H1 (cell line): ENCODE data around the gene JAKMIP2. TPM values are rescaled to one million over a fixed set of nuclear protein-coding genes. Genes with fewer than 3 reads are reported as not detected.
A peak's percentile ranks its signal among the peaks of the same experiment; 100 is the strongest.

Experiments used
- CTCF ChIA-PET: fragments of 300-600 bp; sonication (Branson Sonifier 250); formaldehyde crosslinking; loops from one replicate; lab custom pipeline; 2021; ENCODE audit not compliant: partially characterized antibody; lab: Charles Lee
- POLR2A ChIA-PET: fragments of 300-600 bp; sonication (Branson Sonifier 250); formaldehyde crosslinking; loops from one replicate; lab custom pipeline; 2021; ENCODE audit warnings: inconsistent platforms; ENCODE audit not compliant: partially characterized antibody; lab: Charles Lee
- DNase-seq, 2 experiments: peaks; one replicate each; pipeline versions ENCODE4 v3.0.0 to v3.0.0-alpha.2; 2010 to 2022; ENCODE audit warnings: low spot score in 2 of 2, low read depth in 1 of 2, mixed read lengths in 1 of 2
- FAIRE-seq: peaks from 2 replicates; lab custom pipeline; 2011; peaks lifted over from hg19 to GRCh38; lab: Jason Lieb, UNC
- H2AFZ ChIP-seq: 2 replicates; pipeline ENCODE4 v1.8.1; 2012; ENCODE audit warnings: low read length, inconsistent platforms
- H2AK5ac ChIP-seq: 2 replicates; pipeline ENCODE4 v1.6.1; 2013; ENCODE audit warnings: low read depth, low read length
- H2BK120ac ChIP-seq: replicated peaks from 2 replicates; pipeline ENCODE3; 2013; ENCODE audit warnings: low read depth, low read length, inconsistent platforms
- H2BK12ac ChIP-seq: 2 replicates; pipeline ENCODE4 v1.6.1; 2013; ENCODE audit warnings: low read depth, low read length
- H2BK15ac ChIP-seq: 2 replicates; pipeline ENCODE4 v1.6.1; 2013; ENCODE audit warnings: low read length
- H2BK20ac ChIP-seq: 2 replicates; pipeline ENCODE4 v1.6.1; 2013; ENCODE audit warnings: low read length
- H2BK5ac ChIP-seq: 2 replicates; pipeline ENCODE4 v1.6.1; 2013; ENCODE audit warnings: low read depth, low read length
- H3K14ac ChIP-seq: 2 replicates; pipeline ENCODE4 v1.6.1; 2013; ENCODE audit warnings: inconsistent platforms; ENCODE audit not compliant: insufficient read length
- H3K18ac ChIP-seq: 2 replicates; pipeline ENCODE4 v1.6.1; 2013; ENCODE audit warnings: low read length; ENCODE audit errors: extremely low read depth
- H3K23ac ChIP-seq: 2 replicates; pipeline ENCODE4 v1.6.1; 2013; ENCODE audit warnings: inconsistent platforms; ENCODE audit not compliant: insufficient read length
- H3K23me2 ChIP-seq: 2 replicates; pipeline ENCODE4 v1.6.1; 2013; ENCODE audit warnings: low read depth, low read length
- H3K27ac ChIP-seq: 2 replicates; pipeline ENCODE4 v1.6.1; 2011; ENCODE audit warnings: low read depth, low read length, inconsistent platforms
- H3K27me3 ChIP-seq, 4 experiments: replicated peaks in 1 of 4; 1 replicate in 1 of 4; 2 replicates in 3 of 4; pipeline versions ENCODE4 v1.6.1 to v1.8.1; 2011 to 2013; ENCODE audit warnings: low read length in 3 of 4, mild to moderate bottlenecking in 3 of 4, inconsistent platforms in 2 of 4, mixed read lengths in 2 of 4, moderate library complexity in 1 of 4; ENCODE audit not compliant: control insufficient read depth in 3 of 4, insufficient read depth in 3 of 4; ENCODE audit errors: extremely low read depth in 1 of 4
- H3K36me3 ChIP-seq, 4 experiments: 2 replicates each; pipeline versions ENCODE4 v1.6.1 to v1.8.1; 2011 to 2013; ENCODE audit warnings: mild to moderate bottlenecking in 4 of 4, low read length in 3 of 4, moderate library complexity in 2 of 4, control low read depth in 1 of 4, inconsistent platforms in 1 of 4; ENCODE audit not compliant: insufficient read depth in 4 of 4, control insufficient read depth in 2 of 4
- H3K4ac ChIP-seq: replicated peaks from 2 replicates; pipeline ENCODE3; 2013; ENCODE audit warnings: low read length, low read depth, mixed read lengths, inconsistent platforms; ENCODE audit not compliant: insufficient read length
- H3K4me1 ChIP-seq, 4 experiments: replicated peaks in 1 of 4; 1 replicate in 1 of 4; 2 replicates in 3 of 4; pipeline versions ENCODE4 v1.6.1 to v1.8.1; 2011 to 2013; ENCODE audit warnings: low read length in 3 of 4, inconsistent platforms in 2 of 4, mixed read lengths in 1 of 4; ENCODE audit not compliant: insufficient read depth in 4 of 4, control insufficient read depth in 3 of 4
- H3K4me2 ChIP-seq, 2 experiments: 2 replicates each; pipeline versions ENCODE4 v1.6.1 to v1.8.1; 2011 to 2013; ENCODE audit warnings: low read depth in 2 of 2, low read length in 2 of 2, control low read depth in 1 of 2, inconsistent platforms in 1 of 2, mild to moderate bottlenecking in 1 of 2; ENCODE audit not compliant: insufficient read depth in 1 of 2
- H3K4me3 ChIP-seq, 4 experiments: fragments of 200-600, 300-600 bp in 1 of 4; sonication (generic), shearing (Covaris generic), sonication (Bioruptor Twin) in 1 of 4; 2 replicates each; pipeline versions ENCODE4 v1.5.1 to v1.8.1; 2011 to 2016; ENCODE audit warnings: low read length in 4 of 4, low read depth in 3 of 4, control low read depth in 2 of 4, inconsistent platforms in 2 of 4, mild to moderate bottlenecking in 2 of 4, mixed read lengths in 1 of 4, moderate library complexity in 1 of 4; ENCODE audit not compliant: insufficient read depth in 2 of 4; ENCODE audit errors: extremely low read depth in 1 of 4
- H3K56ac ChIP-seq: replicated peaks from 2 replicates; pipeline ENCODE3; 2013; ENCODE audit warnings: low read depth, mild to moderate bottlenecking, mixed read lengths, low read length, inconsistent platforms; ENCODE audit not compliant: insufficient read length
- H3K79me1 ChIP-seq: 2 replicates; pipeline ENCODE4 v1.6.1; 2013; ENCODE audit warnings: low read depth, low read length, control low read depth
- H3K79me2 ChIP-seq, 2 experiments: 2 replicates each; pipeline versions ENCODE4 v1.6.1 to v1.8.1; 2012 to 2013; ENCODE audit warnings: low read length in 2 of 2, mild to moderate bottlenecking in 2 of 2, inconsistent platforms in 1 of 2; ENCODE audit not compliant: insufficient read depth in 2 of 2, control insufficient read depth in 1 of 2
- H3K9ac ChIP-seq, 4 experiments: replicated peaks in 1 of 4; 1 replicate in 1 of 4; 2 replicates in 3 of 4; pipeline versions ENCODE4 v1.6.1 to v1.8.1; 2011 to 2013; ENCODE audit warnings: low read depth in 3 of 4, low read length in 3 of 4, control low read depth in 2 of 4, mild to moderate bottlenecking in 2 of 4, moderate library complexity in 2 of 4, inconsistent platforms in 1 of 4; ENCODE audit errors: extremely low read depth in 1 of 4
- H3K9me3 ChIP-seq, 2 experiments: 2 replicates each; pipeline versions ENCODE4 v1.6.1 to v1.8.1; 2012 to 2013; ENCODE audit warnings: mild to moderate bottlenecking in 2 of 2, moderate library complexity in 2 of 2, control low read depth in 1 of 2, inconsistent platforms in 1 of 2, low read depth in 1 of 2, low read length in 1 of 2, mixed read lengths in 1 of 2; ENCODE audit not compliant: insufficient read depth in 2 of 2
- H4K20me1 ChIP-seq, 2 experiments: replicated peaks in 1 of 2; 2 replicates each; pipeline versions ENCODE3 to v1.8.1; 2011 to 2013; ENCODE audit warnings: inconsistent platforms in 2 of 2, low read length in 2 of 2, mild to moderate bottlenecking in 1 of 2; ENCODE audit not compliant: insufficient read depth in 2 of 2, control insufficient read depth in 1 of 2
- H4K5ac ChIP-seq: 2 replicates; pipeline ENCODE4 v1.6.1; 2013; ENCODE audit warnings: low read length, low read depth, mixed read lengths, inconsistent platforms; ENCODE audit not compliant: insufficient read length
- H4K8ac ChIP-seq: 2 replicates; pipeline ENCODE4 v1.8.0; 2013; ENCODE audit warnings: mild to moderate bottlenecking, moderate library complexity, low read length, inconsistent platforms; ENCODE audit not compliant: insufficient read depth; ENCODE audit errors: extremely low read depth
- H4K91ac ChIP-seq: replicated peaks from 2 replicates; pipeline ENCODE3; 2013; ENCODE audit warnings: low read length, mixed read lengths, inconsistent platforms; ENCODE audit not compliant: insufficient read length
- RAD21 ChIP-seq, 2 experiments: IDR thresholded peaks in 1 of 2; conservative IDR thresholded peaks in 1 of 2; 2 replicates each; pipeline ENCODE4 v1.6.1; 2011; ENCODE audit warnings: low read depth in 2 of 2, low read length in 2 of 2, improper control_type of control experiment in 1 of 2, inconsistent platforms in 1 of 2, mild to moderate bottlenecking in 1 of 2, moderate library complexity in 1 of 2
- whole genome bisulfite sequencing, 2 experiments: shearing (Covaris generic) in 1 of 2; methylation state at CpG; one replicate each; pipeline versions ENCODE4 v1.1.6 to v1.1.7; 2013 to 2015; ENCODE audit warnings: low lambda C conversion rate in 2 of 2, mixed read lengths in 2 of 2, inconsistent platforms in 1 of 2, low coverage in 1 of 2, missing lambda C conversion rate in 1 of 2; ENCODE audit not compliant: insufficient replicate concordance in 2 of 2, insufficient coverage in 1 of 2, insufficient read length in 1 of 2; ENCODE audit errors: extremely low coverage in 1 of 2, missing lambda C conversion rate in 1 of 2; 5-methylcytosine and 5-hydroxymethylcytosine counted together
- polyA plus RNA-seq, 7 experiments: library from polyadenylated mRNA; depleted of rRNA in 3 of 7; stranded (reverse) in 5 of 7; unstranded in 2 of 7; fragments of >200 nt in 5 of 7; fragments of 200-250 nt in 2 of 7; gene quantifications; 1 replicate in 5 of 7; 2 replicates in 1 of 7; 4 replicates in 1 of 7; pipeline versions ENCODE4 v1.2.1 to v1.2.3, GENCODE V29; 2011 to 2013; ENCODE audit warnings: missing spikeins in 2 of 7, mixed read lengths in 2 of 7
- total RNA-seq: library from RNA; stranded (reverse); fragmentation: NEBNext Ultra II Directional; extraction: Animal tissue kit (Norgen Biotek cat#: 25700); gene quantifications from 2 replicates; pipeline ENCODE4 v1.2.1, GENCODE V29; 2021
- TF ChIP-seq, protein P1 (sequence below), 3 experiments: IDR thresholded peaks; 1 replicate in 2 of 3; 2 replicates in 1 of 3; pipeline versions ENCODE4 v1.5.1 to v1.6.1; 2011; ENCODE audit warnings: low read length in 3 of 3, mild to moderate bottlenecking in 3 of 3, inconsistent platforms in 2 of 3, low read depth in 1 of 3, moderate library complexity in 1 of 3; ENCODE audit not compliant: insufficient read depth in 1 of 3; ENCODE audit errors: control extremely low read depth in 1 of 3
- TF ChIP-seq, protein P2 (sequence below): IDR thresholded peaks from 2 replicates; pipeline ENCODE4 v1.6.1; 2011; ENCODE audit warnings: low read length, improper control_type of control experiment

JAKMIP2 gene
- total and polyA plus RNA-seq, 2 of the 8 experiments (the other 6 are each of a cell fraction or from before 2014, with no cell fraction given) = 2.4 to 13.6 TPM

DNA sequence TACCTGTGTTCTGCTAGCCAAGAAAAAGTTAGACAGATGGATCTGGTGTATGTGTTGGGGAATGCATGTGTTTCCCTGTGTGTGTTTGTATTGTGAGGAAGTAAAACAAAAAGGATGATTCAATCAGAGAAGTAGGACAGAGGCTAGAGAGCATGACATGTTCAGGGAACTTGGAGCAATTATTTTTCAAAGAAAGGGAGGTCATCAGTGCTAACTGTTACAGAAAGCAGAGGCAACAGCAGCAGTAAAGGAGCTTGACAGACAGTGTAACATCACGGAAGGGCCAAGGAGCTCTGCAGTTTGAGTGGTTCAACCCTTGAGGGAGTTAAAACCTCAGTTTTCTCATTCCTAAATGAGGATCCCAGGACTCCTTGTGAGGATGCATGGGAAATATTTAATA lies 35.8 kb upstream of the JAKMIP2 start:
- H3K79me1 ChIP-seq = no peaks in the 10 kb centered on the region
- no peak overlapping the region for H2BK120ac ChIP-seq
- H2BK12ac ChIP-seq = no peak overlapping the region
- no peak overlapping the region for H3K9ac ChIP-seq
- H3K23me2 ChIP-seq = no peaks in the 10 kb centered on the region
- H3K4me1 ChIP-seq = no peaks in the 10 kb centered on the region
- no peak overlapping the region for H3K4me3 ChIP-seq
- 0 out of 2 replicates have a peak overlapping the region, but pooled peaks have one; percentile 48 for H2BK20ac ChIP-seq
- H3K56ac ChIP-seq = no peak overlapping the region
- no peak overlapping the region for H3K4me2 ChIP-seq
- no peak overlapping the region for H3K14ac ChIP-seq
- H3K36me3 ChIP-seq = no peaks in the 10 kb centered on the region
- ChIA-PET CTCF (interaction anchor here (0.9 to 2.5 kb wide), 4 partner anchors 77 to 191 kb away, joined by 3 to 12 read pairs (median 3); no protein-coding TSS in a partner anchor), POLR2A (interaction anchor here (0.6 kb wide), 2 partner anchors 37 to 191 kb away, joined by 3 to 4 read pairs; no protein-coding TSS in a partner anchor)
- no peak overlapping the region for H2AFZ ChIP-seq
- no peak for FAIRE-seq
- H3K9me3 ChIP-seq = no peaks in the 10 kb centered on the region
- no peak overlapping the region for H3K27ac ChIP-seq
- H4K5ac ChIP-seq = no peak overlapping the region
- no peak overlapping the region for H4K8ac ChIP-seq
- WGBS, 2 experiments = 69% methylated on average over 1 of the region's 1 CpG; no CpG with 5 or more reads in 1 of the 2 experiments
- H3K23ac ChIP-seq = no peak overlapping the region
- no peak overlapping the region for H2AK5ac ChIP-seq
- no peak overlapping the region for H2BK15ac ChIP-seq
- H3K4ac ChIP-seq = no peak overlapping the region
- no peaks in the 10 kb centered on the region for H4K20me1 ChIP-seq
- DNase-seq = no peak
- H2BK5ac ChIP-seq = no peak overlapping the region
- no peaks in the 10 kb centered on the region for H3K79me2 ChIP-seq
- H3K27me3 ChIP-seq = no peaks in the 10 kb centered on the region
- TF ChIP-seq, protein P1, sequence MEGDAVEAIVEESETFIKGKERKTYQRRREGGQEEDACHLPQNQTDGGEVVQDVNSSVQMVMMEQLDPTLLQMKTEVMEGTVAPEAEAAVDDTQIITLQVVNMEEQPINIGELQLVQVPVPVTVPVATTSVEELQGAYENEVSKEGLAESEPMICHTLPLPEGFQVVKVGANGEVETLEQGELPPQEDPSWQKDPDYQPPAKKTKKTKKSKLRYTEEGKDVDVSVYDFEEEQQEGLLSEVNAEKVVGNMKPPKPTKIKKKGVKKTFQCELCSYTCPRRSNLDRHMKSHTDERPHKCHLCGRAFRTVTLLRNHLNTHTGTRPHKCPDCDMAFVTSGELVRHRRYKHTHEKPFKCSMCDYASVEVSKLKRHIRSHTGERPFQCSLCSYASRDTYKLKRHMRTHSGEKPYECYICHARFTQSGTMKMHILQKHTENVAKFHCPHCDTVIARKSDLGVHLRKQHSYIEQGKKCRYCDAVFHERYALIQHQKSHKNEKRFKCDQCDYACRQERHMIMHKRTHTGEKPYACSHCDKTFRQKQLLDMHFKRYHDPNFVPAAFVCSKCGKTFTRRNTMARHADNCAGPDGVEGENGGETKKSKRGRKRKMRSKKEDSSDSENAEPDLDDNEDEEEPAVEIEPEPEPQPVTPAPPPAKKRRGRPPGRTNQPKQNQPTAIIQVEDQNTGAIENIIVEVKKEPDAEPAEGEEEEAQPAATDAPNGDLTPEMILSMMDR (IDR thresholded peaks at IDR 0.05; ENCODE audit: control extremely low read depth in 1 of 3, insufficient read depth in 1 of 3, low read depth in 1 of 3, low read length in 3 of 3) = peak in 1 of 3 experiments; percentile 6; a peak in 1 of 4 replicates
- peak; percentile 36 to 38; a peak in 3 of 4 replicates for TF ChIP-seq RAD21 (IDR thresholded peaks at IDR 0.05 in 1 of 2, conservative IDR thresholded peaks at IDR 0.05 in 1 of 2; ENCODE audit: low read depth in 2 of 2, low read length in 2 of 2)
- TF ChIP-seq, protein P2, sequence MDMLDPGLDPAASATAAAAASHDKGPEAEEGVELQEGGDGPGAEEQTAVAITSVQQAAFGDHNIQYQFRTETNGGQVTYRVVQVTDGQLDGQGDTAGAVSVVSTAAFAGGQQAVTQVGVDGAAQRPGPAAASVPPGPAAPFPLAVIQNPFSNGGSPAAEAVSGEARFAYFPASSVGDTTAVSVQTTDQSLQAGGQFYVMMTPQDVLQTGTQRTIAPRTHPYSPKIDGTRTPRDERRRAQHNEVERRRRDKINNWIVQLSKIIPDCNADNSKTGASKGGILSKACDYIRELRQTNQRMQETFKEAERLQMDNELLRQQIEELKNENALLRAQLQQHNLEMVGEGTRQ = no peak
- no peak overlapping the region for H4K91ac ChIP-seq
- no peak overlapping the region for H3K18ac ChIP-seq
